ENCODE data around the gene PTPRG. TPM values are rescaled to one million over a fixed set of nuclear protein-coding genes. Genes with fewer than 3 reads are reported as not detected.

PTPRG gene
- total RNA-seq, 3 donors from 2014 or later = 28.9 to 54.7 (median 40.4) TPM

- intact Hi-C loops (cut with DNase I, micrococcal nuclease) = no loop called here
- no peaks in the 10 kb centered on the region for H3K36me3 ChIP-seq (ENCODE audit: low read depth)
- no peak overlapping the region for H3K4me3 ChIP-seq
- no peak for TF ChIP-seq CTCF (IDR thresholded peaks at IDR 0.05)
- peaks cover 19% of the 10 kb centered on the region for H3K4me1 ChIP-seq (ENCODE audit: low read depth)
- H3K9me3 ChIP-seq = no peaks in the 10 kb centered on the region
- peak; percentile 73 to 78 (median 75) for DNase-seq
- ATAC-seq = peak; percentile 97
Observed at GRCh38 chr3:61637088-61638051, 76.0 kb downstream of the PTPRG start.

GRCh38 chr3:61638741-61639140, 77.4 kb downstream of the PTPRG start:
- DNase-seq (no peak), ATAC-seq (no peak)
- H3K36me3 ChIP-seq (ENCODE audit: low read depth) = no peaks in the 10 kb centered on the region
- H3K4me3 ChIP-seq = no peak overlapping the region
- H3K9me3 ChIP-seq = no peaks in the 10 kb centered on the region
- intact Hi-C loops (cut with DNase I, micrococcal nuclease) = no loop called here
- H3K4me1 ChIP-seq (ENCODE audit: low read depth) = peaks cover 19% of the 10 kb centered on the region
- TF ChIP-seq CTCF (IDR thresholded peaks at IDR 0.05) = no peak

GRCh38 chr3:61639991-61640390, 78.6 kb downstream of the PTPRG start:
- DNase-seq = no peak
- H3K4me3 ChIP-seq = no peak overlapping the region
- TF ChIP-seq CTCF (IDR thresholded peaks at IDR 0.05) = no peak
- H3K4me1 ChIP-seq (ENCODE audit: low read depth) = peaks cover 19% of the 10 kb centered on the region
- H3K9me3 ChIP-seq = peaks cover under 1% of the 10 kb centered on the region
- H3K36me3 ChIP-seq (ENCODE audit: low read depth) = no peaks in the 10 kb centered on the region
- no peak for ATAC-seq
- intact Hi-C loops (cut with DNase I, micrococcal nuclease) = loop anchor here in 1 of 2 donors (10.0 kb wide), 1 partner anchor 75 kb away; the partner anchor contains the start of gene PTPRG

- no peak for DNase-seq
Observed at GRCh38 chr3:61645148-61645547, 83.8 kb downstream of the PTPRG start.

GRCh38 chr3:61646360-61646759, 85.0 kb downstream of the PTPRG start:
- no peak for DNase-seq
- Histone ChIP-seq H3K4me3 (no peak overlapping the region), H3K4me1 (ENCODE audit: low read depth) (peaks cover 15% of the 10 kb centered on the region), H3K9me3 (peaks cover 5% of the 10 kb centered on the region), H3K36me3 (ENCODE audit: low read depth) (no peaks in the 10 kb centered on the region)
- intact Hi-C loops (cut with DNase I, micrococcal nuclease) = loop anchor here in 1 of 2 donors (10.0 kb wide), 1 partner anchor 82 kb away; the partner anchor contains the start of gene PTPRG
- ATAC-seq = no peak
- no peak for TF ChIP-seq CTCF (IDR thresholded peaks at IDR 0.05)

More at GRCh38 chr3:61645148-61645547, 83.8 kb downstream of the PTPRG start:
- no peak for TF ChIP-seq CTCF (IDR thresholded peaks at IDR 0.05)
- ATAC-seq = no peak
- Histone ChIP-seq H3K36me3 (ENCODE audit: low read depth) (no peaks in the 10 kb centered on the region), H3K9me3 (peaks cover 5% of the 10 kb centered on the region), H3K4me3 (no peak overlapping the region), H3K4me1 (ENCODE audit: low read depth) (peaks cover 9% of the 10 kb centered on the region)
- intact Hi-C loops (cut with DNase I, micrococcal nuclease) = loop anchor here in 1 of 2 donors (10.0 kb wide), 1 partner anchor 80 kb away; the partner anchor contains the start of gene PTPRG

Data from mucosa of descending colon (tissue), 3 donors.